Stomach (tissue), 4 donors: Measurements from ENCODE around the gene SCMH1.

ENCODE experiments used
- POLR2A ChIP-seq, 4 donors: fragments of 450-650 bp; IDR thresholded peaks; one replicate each; pipeline ENCODE4 v1.6.1; 2016; ENCODE audit warnings: antibody characterized with exemption in 4 of 4, control low read depth in 2 of 4, mild to moderate bottlenecking in 1 of 4, moderate library complexity in 1 of 4
- TF ChIP-seq, protein P1 (sequence below), 7 experiments: fragments of 450-650 bp in 4 of 7; fragments of 200-600 bp in 3 of 7; sonication (generic) in 3 of 7; IDR thresholded peaks; one replicate each; pipeline ENCODE4 v1.5.1; 2016 to 2019; ENCODE audit warnings: antibody characterized with exemption in 7 of 7, control low read depth in 2 of 7, mild to moderate bottlenecking in 1 of 7

DNA sequence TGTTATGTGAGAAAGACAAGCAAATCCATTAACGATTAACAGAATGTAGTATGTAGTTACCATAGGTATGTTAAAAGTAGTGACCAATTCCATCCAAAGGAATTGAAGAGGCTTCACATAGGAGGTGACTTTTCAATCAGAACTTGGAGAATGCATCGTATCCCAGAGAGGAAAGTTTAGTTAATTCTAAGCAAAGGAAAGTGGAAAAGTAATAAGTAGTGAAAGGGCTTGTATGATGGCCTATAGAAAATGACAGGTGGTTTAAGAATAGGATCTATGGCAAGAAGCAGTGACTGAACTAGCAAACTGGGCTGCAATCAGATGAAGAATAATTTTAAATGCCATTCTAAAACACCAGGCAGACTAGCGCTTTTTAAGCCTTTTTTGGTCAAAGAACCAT is 16.6 kb downstream of the SCMH1 start:
- TF ChIP-seq, protein P1, sequence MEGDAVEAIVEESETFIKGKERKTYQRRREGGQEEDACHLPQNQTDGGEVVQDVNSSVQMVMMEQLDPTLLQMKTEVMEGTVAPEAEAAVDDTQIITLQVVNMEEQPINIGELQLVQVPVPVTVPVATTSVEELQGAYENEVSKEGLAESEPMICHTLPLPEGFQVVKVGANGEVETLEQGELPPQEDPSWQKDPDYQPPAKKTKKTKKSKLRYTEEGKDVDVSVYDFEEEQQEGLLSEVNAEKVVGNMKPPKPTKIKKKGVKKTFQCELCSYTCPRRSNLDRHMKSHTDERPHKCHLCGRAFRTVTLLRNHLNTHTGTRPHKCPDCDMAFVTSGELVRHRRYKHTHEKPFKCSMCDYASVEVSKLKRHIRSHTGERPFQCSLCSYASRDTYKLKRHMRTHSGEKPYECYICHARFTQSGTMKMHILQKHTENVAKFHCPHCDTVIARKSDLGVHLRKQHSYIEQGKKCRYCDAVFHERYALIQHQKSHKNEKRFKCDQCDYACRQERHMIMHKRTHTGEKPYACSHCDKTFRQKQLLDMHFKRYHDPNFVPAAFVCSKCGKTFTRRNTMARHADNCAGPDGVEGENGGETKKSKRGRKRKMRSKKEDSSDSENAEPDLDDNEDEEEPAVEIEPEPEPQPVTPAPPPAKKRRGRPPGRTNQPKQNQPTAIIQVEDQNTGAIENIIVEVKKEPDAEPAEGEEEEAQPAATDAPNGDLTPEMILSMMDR (IDR thresholded peaks at IDR 0.05): no peak
- TF ChIP-seq POLR2A (IDR thresholded peaks at IDR 0.05): no peak
